Thoracic aorta (tissue), 2 donors: ENCODE data around the gene UBR2. TPM values are rescaled to one million over a fixed set of nuclear protein-coding genes. Genes with fewer than 3 reads are reported as not detected.

Source experiments
- ATAC-seq: fragments of 150-250 bp; one replicate; pipeline ENCODE4 v1.8.0; 2017; ENCODE audit warnings: low read depth; ENCODE audit not compliant: insufficient number of reproducible peaks, low FRiP score
- DNase-seq: peaks from one replicate; pipeline ENCODE4 v3.0.0-alpha.2; 2020; ENCODE audit warnings: low spot score
- H3K27ac ChIP-seq, 2 donors: fragments of 200-600 bp; sonication (generic); 1 replicate in 1 of 2; 2 replicates in 1 of 2; pipeline ENCODE4 v1.5.1; 2016; ENCODE audit warnings: mild to moderate bottlenecking in 2 of 2, moderate library complexity in 2 of 2
- H3K27me3 ChIP-seq: fragments of 200-600 bp; sonication (generic); replicated peaks from 2 replicates; pipeline ENCODE4 v1.6.0; 2016; ENCODE audit warnings: mild to moderate bottlenecking; ENCODE audit not compliant: insufficient read depth
- H3K36me3 ChIP-seq: fragments of 200-600 bp; sonication (generic); one replicate; pipeline ENCODE4 v1.5.1; 2016
- H3K4me1 ChIP-seq, 2 donors: fragments of 200-600 bp; sonication (generic); 1 replicate in 1 of 2; 2 replicates in 1 of 2; pipeline versions ENCODE4 v1.5.1 to v1.6.0; 2016; ENCODE audit warnings: low read depth in 2 of 2, mild to moderate bottlenecking in 1 of 2; ENCODE audit not compliant: control insufficient read depth in 1 of 2
- H3K4me3 ChIP-seq: fragments of 200-600 bp; sonication (generic); 2 replicates; pipeline ENCODE4 v1.5.1; 2016; ENCODE audit warnings: mild to moderate bottlenecking
- H3K9me3 ChIP-seq: fragments of 200-600 bp; sonication (generic); 2 replicates; pipeline ENCODE4 v1.5.1; 2016
- total RNA-seq, 2 donors: library from RNA; depleted of rRNA; stranded (reverse); fragments of >200 nt; gene quantifications; one replicate each; pipeline versions ENCODE4 v1.1.0 to v1.2.3, GENCODE V29; 2016
- TF ChIP-seq, protein P1 (sequence below): fragments of 200-600 bp; sonication (generic); IDR thresholded peaks from one replicate; pipeline ENCODE4 v1.5.1; 2019; ENCODE audit warnings: antibody characterized with exemption

Gene UBR2
- total RNA-seq, 2 donors from 2014 or later = 25.9 to 38.7 TPM

DNA sequence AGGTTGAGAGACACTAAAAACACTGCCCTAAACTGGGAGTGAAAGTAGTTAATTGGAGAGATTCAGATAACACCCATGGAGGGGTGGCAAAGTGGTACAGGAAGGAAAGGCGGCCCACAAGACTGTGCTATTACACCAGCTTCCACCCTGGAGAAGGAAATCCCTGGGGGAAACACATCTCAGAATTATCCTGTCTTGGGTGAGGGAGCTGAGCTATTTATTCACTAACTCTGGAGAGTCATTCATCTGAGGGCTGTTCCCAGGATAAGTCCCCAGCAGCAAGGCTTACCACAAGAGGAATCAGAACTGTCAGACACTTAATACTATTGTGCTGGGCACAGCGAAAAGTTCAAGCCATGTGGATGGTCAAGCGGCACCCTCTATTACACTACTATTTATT, 172.1 kb downstream of the UBR2 start:
- H3K27ac ChIP-seq = no peak overlapping the region
- no peak overlapping the region for H3K4me3 ChIP-seq
- H3K36me3 ChIP-seq = no peaks in the 10 kb centered on the region
- no peaks in the 10 kb centered on the region for H3K27me3 ChIP-seq
- H3K9me3 ChIP-seq = no peaks in the 10 kb centered on the region
- no peak for ATAC-seq
- no peak for DNase-seq
- TF ChIP-seq, protein P1, sequence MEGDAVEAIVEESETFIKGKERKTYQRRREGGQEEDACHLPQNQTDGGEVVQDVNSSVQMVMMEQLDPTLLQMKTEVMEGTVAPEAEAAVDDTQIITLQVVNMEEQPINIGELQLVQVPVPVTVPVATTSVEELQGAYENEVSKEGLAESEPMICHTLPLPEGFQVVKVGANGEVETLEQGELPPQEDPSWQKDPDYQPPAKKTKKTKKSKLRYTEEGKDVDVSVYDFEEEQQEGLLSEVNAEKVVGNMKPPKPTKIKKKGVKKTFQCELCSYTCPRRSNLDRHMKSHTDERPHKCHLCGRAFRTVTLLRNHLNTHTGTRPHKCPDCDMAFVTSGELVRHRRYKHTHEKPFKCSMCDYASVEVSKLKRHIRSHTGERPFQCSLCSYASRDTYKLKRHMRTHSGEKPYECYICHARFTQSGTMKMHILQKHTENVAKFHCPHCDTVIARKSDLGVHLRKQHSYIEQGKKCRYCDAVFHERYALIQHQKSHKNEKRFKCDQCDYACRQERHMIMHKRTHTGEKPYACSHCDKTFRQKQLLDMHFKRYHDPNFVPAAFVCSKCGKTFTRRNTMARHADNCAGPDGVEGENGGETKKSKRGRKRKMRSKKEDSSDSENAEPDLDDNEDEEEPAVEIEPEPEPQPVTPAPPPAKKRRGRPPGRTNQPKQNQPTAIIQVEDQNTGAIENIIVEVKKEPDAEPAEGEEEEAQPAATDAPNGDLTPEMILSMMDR = no peak
- no peaks in the 10 kb centered on the region for H3K4me1 ChIP-seq

GRCh38 chr6:42740725-42741124, 176.9 kb downstream of the UBR2 start:
- Histone ChIP-seq H3K36me3 (no peaks in the 10 kb centered on the region), H3K4me3 (no peak overlapping the region), H3K27ac (no peak overlapping the region), H3K4me1 (peaks cover 11 to 26% of the 10 kb centered on the region in 2 donors), H3K27me3 (no peaks in the 10 kb centered on the region), H3K9me3 (no peaks in the 10 kb centered on the region)
- DNase-seq = no peak
- TF ChIP-seq, protein P1 = no peak
- ATAC-seq = no peak

DNA sequence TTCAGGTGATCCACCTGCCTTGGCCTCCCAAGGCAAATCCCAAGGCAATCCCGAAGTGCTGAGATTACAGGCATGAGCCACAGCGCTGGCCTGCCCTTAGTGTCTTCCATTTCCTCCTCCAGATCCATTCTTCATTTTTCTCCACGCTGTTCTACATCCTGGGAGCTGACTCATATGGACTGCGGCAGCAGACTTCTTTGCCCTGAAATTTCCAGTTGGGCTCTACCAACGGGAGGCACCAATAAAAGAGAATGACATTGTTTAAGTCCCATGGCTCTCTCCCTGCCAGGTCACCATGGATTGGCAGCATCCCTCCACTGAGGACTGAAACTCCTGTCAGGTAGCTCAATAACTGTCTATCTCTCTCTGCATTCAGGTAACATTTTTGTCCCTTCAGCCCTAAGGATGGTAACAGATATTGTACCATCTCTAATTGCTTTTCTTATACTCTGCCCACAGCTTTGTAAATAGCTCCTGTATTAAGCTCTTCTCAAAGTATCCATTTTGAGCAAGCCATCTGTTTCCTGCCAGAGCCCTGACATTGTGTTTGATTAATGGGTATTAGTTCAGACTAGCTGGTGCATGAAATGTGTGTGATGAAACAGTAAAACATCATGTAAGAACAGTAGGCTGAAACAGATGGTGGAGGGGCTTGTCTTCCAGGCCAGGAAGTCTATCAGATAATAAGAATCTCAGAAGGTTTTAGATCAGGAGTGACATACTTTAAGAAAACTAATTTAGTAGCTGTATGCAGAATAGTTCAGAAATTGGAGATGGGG, 178.5 kb downstream of the UBR2 start:
- no peaks in the 10 kb centered on the region for H3K9me3 ChIP-seq
- TF ChIP-seq, protein P1 = no peak
- no peaks in the 10 kb centered on the region for H3K36me3 ChIP-seq
- peaks cover 11 to 26% of the 10 kb centered on the region in 2 donors for H3K4me1 ChIP-seq
- no peak overlapping the region for H3K27ac ChIP-seq
- H3K4me3 ChIP-seq = no peak overlapping the region
- ATAC-seq = no peak
- no peak for DNase-seq
- no peaks in the 10 kb centered on the region for H3K27me3 ChIP-seq

Other genes starting within 250 kb of the UBR2 start
- 1 to 10 TPM; 4.6 to 5.0 TPM for gene TRERF1, start 112.1 kb upstream of the UBR2 start, total RNA-seq
- under 1 TPM in 1 of 2 donors, not detected in 1; 0.78 TPM for gene PRPH2, start 158.6 kb downstream of the UBR2 start, total RNA-seq
- gene TBCC, start 182.1 kb downstream of the UBR2 start, total RNA-seq = 10 to 100 TPM; 26.4 to 33.8 TPM
- gene BICRAL, start 218.0 kb downstream of the UBR2 start, total RNA-seq = 10 to 100 TPM; 16.5 to 18.8 TPM